H1 (cell line): ENCODE measurements around the gene ELOVL5. TPM values are rescaled to one million over a fixed set of nuclear protein-coding genes. Genes with fewer than 3 reads are reported as not detected.

Experiments used
- CTCF ChIA-PET: fragments of 300-600 bp; sonication (Branson Sonifier 250); formaldehyde crosslinking; loops from one replicate; lab custom pipeline; 2021; ENCODE audit not compliant: partially characterized antibody; lab: Charles Lee
- POLR2A ChIA-PET: fragments of 300-600 bp; sonication (Branson Sonifier 250); formaldehyde crosslinking; loops from one replicate; lab custom pipeline; 2021; ENCODE audit warnings: inconsistent platforms; ENCODE audit not compliant: partially characterized antibody; lab: Charles Lee
- DNase-seq, 2 experiments: peaks; one replicate each; pipeline versions ENCODE4 v3.0.0 to v3.0.0-alpha.2; 2010 to 2022; ENCODE audit warnings: low spot score in 2 of 2, low read depth in 1 of 2, mixed read lengths in 1 of 2
- FAIRE-seq: peaks from 2 replicates; lab custom pipeline; 2011; peaks lifted over from hg19 to GRCh38; lab: Jason Lieb, UNC
- H2AFZ ChIP-seq: 2 replicates; pipeline ENCODE4 v1.8.1; 2012; ENCODE audit warnings: low read length, inconsistent platforms
- H2AK5ac ChIP-seq: 2 replicates; pipeline ENCODE4 v1.6.1; 2013; ENCODE audit warnings: low read depth, low read length
- H2BK120ac ChIP-seq: replicated peaks from 2 replicates; pipeline ENCODE3; 2013; ENCODE audit warnings: low read depth, low read length, inconsistent platforms
- H2BK12ac ChIP-seq: 2 replicates; pipeline ENCODE4 v1.6.1; 2013; ENCODE audit warnings: low read depth, low read length
- H2BK15ac ChIP-seq: 2 replicates; pipeline ENCODE4 v1.6.1; 2013; ENCODE audit warnings: low read length
- H2BK20ac ChIP-seq: 2 replicates; pipeline ENCODE4 v1.6.1; 2013; ENCODE audit warnings: low read length
- H2BK5ac ChIP-seq: 2 replicates; pipeline ENCODE4 v1.6.1; 2013; ENCODE audit warnings: low read depth, low read length
- H3K14ac ChIP-seq: 2 replicates; pipeline ENCODE4 v1.6.1; 2013; ENCODE audit warnings: inconsistent platforms; ENCODE audit not compliant: insufficient read length
- H3K18ac ChIP-seq: 2 replicates; pipeline ENCODE4 v1.6.1; 2013; ENCODE audit warnings: low read length; ENCODE audit errors: extremely low read depth
- H3K23ac ChIP-seq: 2 replicates; pipeline ENCODE4 v1.6.1; 2013; ENCODE audit warnings: inconsistent platforms; ENCODE audit not compliant: insufficient read length
- H3K23me2 ChIP-seq: 2 replicates; pipeline ENCODE4 v1.6.1; 2013; ENCODE audit warnings: low read depth, low read length
- H3K27ac ChIP-seq: 2 replicates; pipeline ENCODE4 v1.6.1; 2011; ENCODE audit warnings: low read depth, low read length, inconsistent platforms
- H3K27me3 ChIP-seq, 4 experiments: replicated peaks in 1 of 4; 1 replicate in 1 of 4; 2 replicates in 3 of 4; pipeline versions ENCODE4 v1.6.1 to v1.8.1; 2011 to 2013; ENCODE audit warnings: low read length in 3 of 4, mild to moderate bottlenecking in 3 of 4, inconsistent platforms in 2 of 4, mixed read lengths in 2 of 4, moderate library complexity in 1 of 4; ENCODE audit not compliant: control insufficient read depth in 3 of 4, insufficient read depth in 3 of 4; ENCODE audit errors: extremely low read depth in 1 of 4
- H3K36me3 ChIP-seq, 4 experiments: 2 replicates each; pipeline versions ENCODE4 v1.6.1 to v1.8.1; 2011 to 2013; ENCODE audit warnings: mild to moderate bottlenecking in 4 of 4, low read length in 3 of 4, moderate library complexity in 2 of 4, control low read depth in 1 of 4, inconsistent platforms in 1 of 4; ENCODE audit not compliant: insufficient read depth in 4 of 4, control insufficient read depth in 2 of 4
- H3K4ac ChIP-seq: replicated peaks from 2 replicates; pipeline ENCODE3; 2013; ENCODE audit warnings: low read length, low read depth, mixed read lengths, inconsistent platforms; ENCODE audit not compliant: insufficient read length
- H3K4me1 ChIP-seq, 4 experiments: replicated peaks in 1 of 4; 1 replicate in 1 of 4; 2 replicates in 3 of 4; pipeline versions ENCODE4 v1.6.1 to v1.8.1; 2011 to 2013; ENCODE audit warnings: low read length in 3 of 4, inconsistent platforms in 2 of 4, mixed read lengths in 1 of 4; ENCODE audit not compliant: insufficient read depth in 4 of 4, control insufficient read depth in 3 of 4
- H3K4me2 ChIP-seq, 2 experiments: 2 replicates each; pipeline versions ENCODE4 v1.6.1 to v1.8.1; 2011 to 2013; ENCODE audit warnings: low read depth in 2 of 2, low read length in 2 of 2, control low read depth in 1 of 2, inconsistent platforms in 1 of 2, mild to moderate bottlenecking in 1 of 2; ENCODE audit not compliant: insufficient read depth in 1 of 2
- H3K4me3 ChIP-seq, 4 experiments: fragments of 200-600, 300-600 bp in 1 of 4; sonication (generic), shearing (Covaris generic), sonication (Bioruptor Twin) in 1 of 4; 2 replicates each; pipeline versions ENCODE4 v1.5.1 to v1.8.1; 2011 to 2016; ENCODE audit warnings: low read length in 4 of 4, low read depth in 3 of 4, control low read depth in 2 of 4, inconsistent platforms in 2 of 4, mild to moderate bottlenecking in 2 of 4, mixed read lengths in 1 of 4, moderate library complexity in 1 of 4; ENCODE audit not compliant: insufficient read depth in 2 of 4; ENCODE audit errors: extremely low read depth in 1 of 4
- H3K56ac ChIP-seq: replicated peaks from 2 replicates; pipeline ENCODE3; 2013; ENCODE audit warnings: low read depth, mild to moderate bottlenecking, mixed read lengths, low read length, inconsistent platforms; ENCODE audit not compliant: insufficient read length
- H3K79me1 ChIP-seq: 2 replicates; pipeline ENCODE4 v1.6.1; 2013; ENCODE audit warnings: low read depth, low read length, control low read depth
- H3K79me2 ChIP-seq, 2 experiments: 2 replicates each; pipeline versions ENCODE4 v1.6.1 to v1.8.1; 2012 to 2013; ENCODE audit warnings: low read length in 2 of 2, mild to moderate bottlenecking in 2 of 2, inconsistent platforms in 1 of 2; ENCODE audit not compliant: insufficient read depth in 2 of 2, control insufficient read depth in 1 of 2
- H3K9ac ChIP-seq, 4 experiments: replicated peaks in 1 of 4; 1 replicate in 1 of 4; 2 replicates in 3 of 4; pipeline versions ENCODE4 v1.6.1 to v1.8.1; 2011 to 2013; ENCODE audit warnings: low read depth in 3 of 4, low read length in 3 of 4, control low read depth in 2 of 4, mild to moderate bottlenecking in 2 of 4, moderate library complexity in 2 of 4, inconsistent platforms in 1 of 4; ENCODE audit errors: extremely low read depth in 1 of 4
- H3K9me3 ChIP-seq, 2 experiments: 2 replicates each; pipeline versions ENCODE4 v1.6.1 to v1.8.1; 2012 to 2013; ENCODE audit warnings: mild to moderate bottlenecking in 2 of 2, moderate library complexity in 2 of 2, control low read depth in 1 of 2, inconsistent platforms in 1 of 2, low read depth in 1 of 2, low read length in 1 of 2, mixed read lengths in 1 of 2; ENCODE audit not compliant: insufficient read depth in 2 of 2
- H4K20me1 ChIP-seq, 2 experiments: replicated peaks in 1 of 2; 2 replicates each; pipeline versions ENCODE3 to v1.8.1; 2011 to 2013; ENCODE audit warnings: inconsistent platforms in 2 of 2, low read length in 2 of 2, mild to moderate bottlenecking in 1 of 2; ENCODE audit not compliant: insufficient read depth in 2 of 2, control insufficient read depth in 1 of 2
- H4K5ac ChIP-seq: 2 replicates; pipeline ENCODE4 v1.6.1; 2013; ENCODE audit warnings: low read length, low read depth, mixed read lengths, inconsistent platforms; ENCODE audit not compliant: insufficient read length
- H4K8ac ChIP-seq: 2 replicates; pipeline ENCODE4 v1.8.0; 2013; ENCODE audit warnings: mild to moderate bottlenecking, moderate library complexity, low read length, inconsistent platforms; ENCODE audit not compliant: insufficient read depth; ENCODE audit errors: extremely low read depth
- H4K91ac ChIP-seq: replicated peaks from 2 replicates; pipeline ENCODE3; 2013; ENCODE audit warnings: low read length, mixed read lengths, inconsistent platforms; ENCODE audit not compliant: insufficient read length
- BACH1 ChIP-seq: IDR thresholded peaks from 2 replicates; pipeline ENCODE4 v1.6.1; 2012; ENCODE audit warnings: low read length, improper control_type of control experiment
- BCL11A ChIP-seq, 2 experiments: IDR thresholded peaks; one replicate each; pipeline ENCODE4 v1.6.1; 2011; ENCODE audit warnings: low read depth in 2 of 2, low read length in 2 of 2, mild to moderate bottlenecking in 2 of 2
- EZH2 ChIP-seq: fragments of 200-600 bp; sonication (generic); IDR thresholded peaks from 2 replicates; pipeline ENCODE4 v1.7.1; 2012; ENCODE audit warnings: low read depth, mild to moderate bottlenecking, moderate library complexity, low read length, inconsistent platforms; ENCODE audit not compliant: severe bottlenecking
- GABPA ChIP-seq: IDR thresholded peaks from 2 replicates; pipeline ENCODE4 v1.6.1; 2011; ENCODE audit warnings: mild to moderate bottlenecking, low read length, moderate library complexity, borderline replicate concordance; ENCODE audit not compliant: insufficient read depth
- JUN ChIP-seq: IDR thresholded peaks from 2 replicates; pipeline ENCODE4 v1.6.1; 2011; ENCODE audit warnings: low read depth, mild to moderate bottlenecking, improper control_type of control experiment, low read length
- KDM5A ChIP-seq: fragments of 200-600 bp; IDR thresholded peaks from 2 replicates; pipeline ENCODE4 v1.7.1; 2012; ENCODE audit warnings: mild to moderate bottlenecking, low read length, inconsistent platforms, mixed read lengths
- POLR2AphosphoS5 ChIP-seq: IDR thresholded peaks from 2 replicates; pipeline ENCODE4 v1.6.1; 2011; ENCODE audit warnings: low read depth, low read length
- POU5F1 ChIP-seq: IDR thresholded peaks from 2 replicates; pipeline ENCODE4 v1.6.1; 2011; ENCODE audit warnings: low read depth, mild to moderate bottlenecking, low read length, moderate library complexity
- RAD21 ChIP-seq, 2 experiments: IDR thresholded peaks in 1 of 2; conservative IDR thresholded peaks in 1 of 2; 2 replicates each; pipeline ENCODE4 v1.6.1; 2011; ENCODE audit warnings: low read depth in 2 of 2, low read length in 2 of 2, improper control_type of control experiment in 1 of 2, inconsistent platforms in 1 of 2, mild to moderate bottlenecking in 1 of 2, moderate library complexity in 1 of 2
- SIX5 ChIP-seq: IDR thresholded peaks from 2 replicates; pipeline ENCODE4 v1.6.1; 2011; ENCODE audit warnings: mild to moderate bottlenecking, low read depth, low read length
- SUZ12 ChIP-seq: fragments of 200-600 bp; sonication (generic); IDR thresholded peaks from 2 replicates; pipeline ENCODE4 v1.6.1; 2012; ENCODE audit warnings: mild to moderate bottlenecking, inconsistent platforms, low read length, moderate library complexity, mixed read lengths
- ZNF274 ChIP-seq: IDR thresholded peaks from 2 replicates; pipeline ENCODE4 v1.7.0; 2012; ENCODE audit warnings: low read length, borderline replicate concordance; ENCODE audit errors: extremely low read depth
- WGBS, 2 experiments: shearing (Covaris generic) in 1 of 2; methylation state at CpG; one replicate each; pipeline versions ENCODE4 v1.1.6 to v1.1.7; 2013 to 2015; ENCODE audit warnings: low lambda C conversion rate in 2 of 2, mixed read lengths in 2 of 2, inconsistent platforms in 1 of 2, low coverage in 1 of 2, missing lambda C conversion rate in 1 of 2; ENCODE audit not compliant: insufficient replicate concordance in 2 of 2, insufficient coverage in 1 of 2, insufficient read length in 1 of 2; ENCODE audit errors: extremely low coverage in 1 of 2, missing lambda C conversion rate in 1 of 2; 5-methylcytosine and 5-hydroxymethylcytosine counted together
- polyA plus RNA-seq, 7 experiments: library from polyadenylated mRNA; depleted of rRNA in 3 of 7; stranded (reverse) in 5 of 7; unstranded in 2 of 7; fragments of >200 nt in 5 of 7; fragments of 200-250 nt in 2 of 7; gene quantifications; 1 replicate in 5 of 7; 2 replicates in 1 of 7; 4 replicates in 1 of 7; pipeline versions ENCODE4 v1.2.1 to v1.2.3, GENCODE V29; 2011 to 2013; ENCODE audit warnings: missing spikeins in 2 of 7, mixed read lengths in 2 of 7
- total RNA-seq: library from RNA; stranded (reverse); fragmentation: NEBNext Ultra II Directional; extraction: Animal tissue kit (Norgen Biotek cat#: 25700); gene quantifications from 2 replicates; pipeline ENCODE4 v1.2.1, GENCODE V29; 2021
- TF ChIP-seq, protein P1 (sequence below): IDR thresholded peaks from 2 replicates; pipeline ENCODE4 v1.6.1; 2012; ENCODE audit warnings: inconsistent platforms
- TF ChIP-seq, protein P2 (sequence below): IDR thresholded peaks from 2 replicates; pipeline ENCODE4 v1.6.1; 2011; ENCODE audit warnings: low read length, improper control_type of control experiment

The ELOVL5 gene
- total and polyA plus RNA-seq, 2 of the 8 experiments (the other 6 are each of a cell fraction or from before 2014, with no cell fraction given): 113 to 156 TPM

DNA sequence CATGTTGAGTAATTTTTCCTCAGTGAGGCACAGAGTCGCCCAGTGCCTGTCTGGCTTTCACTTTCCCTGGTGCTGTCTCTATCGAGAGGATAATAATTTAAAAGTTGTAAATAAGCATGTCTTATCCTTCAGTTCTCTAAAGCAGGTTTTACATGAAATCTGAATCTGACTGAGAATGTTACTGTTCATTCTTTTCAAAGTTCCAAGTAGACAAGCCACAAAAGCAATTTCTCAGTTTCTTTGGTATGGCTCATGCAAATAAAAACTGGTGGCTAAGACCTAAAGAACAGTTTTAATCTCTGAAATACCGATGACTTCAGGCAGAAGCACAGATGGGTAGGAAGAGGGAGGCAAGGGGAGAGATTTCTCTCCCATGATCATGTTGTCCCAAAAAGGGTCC is 112.5 kb downstream of the ELOVL5 start:
- no peak overlapping the region for H2AK5ac ChIP-seq
- no peaks in the 10 kb centered on the region for H3K23me2 ChIP-seq
- no peak overlapping the region for H3K4me3 ChIP-seq
- H3K4me2 ChIP-seq: no peak overlapping the region
- CTCF ChIA-PET: no interaction called here
- no peak overlapping the region for H3K27ac ChIP-seq
- H2BK15ac ChIP-seq: no peak overlapping the region
- no peaks in the 10 kb centered on the region for H3K79me1 ChIP-seq
- H2AFZ ChIP-seq: no peak overlapping the region
- no peak for DNase-seq
- no peak overlapping the region for H4K8ac ChIP-seq
- H4K91ac ChIP-seq: no peak overlapping the region
- no peak overlapping the region for H2BK20ac ChIP-seq
- no peak overlapping the region for H2BK5ac ChIP-seq
- H3K36me3 ChIP-seq: no peaks in the 10 kb centered on the region
- no peak overlapping the region for H3K9ac ChIP-seq
- H3K18ac ChIP-seq: no peak overlapping the region
- H3K4ac ChIP-seq: no peak overlapping the region
- H3K14ac ChIP-seq: no peak overlapping the region
- no peak overlapping the region for H3K56ac ChIP-seq
- no peaks in the 10 kb centered on the region for H4K20me1 ChIP-seq
- H3K79me2 ChIP-seq: no peaks in the 10 kb centered on the region
- no peak for FAIRE-seq
- H4K5ac ChIP-seq: no peak overlapping the region
- H2BK120ac ChIP-seq: no peak overlapping the region
- WGBS, 2 experiments: 85% methylated on average over 3 of the region's 3 CpGs; no CpG with 5 or more reads in 1 of the 2 experiments
- H2BK12ac ChIP-seq: no peak overlapping the region
- no peaks in the 10 kb centered on the region for H3K9me3 ChIP-seq
- POLR2A ChIA-PET: no interaction called here
- H3K4me1 ChIP-seq: no peaks in the 10 kb centered on the region
- no peaks in the 10 kb centered on the region for H3K27me3 ChIP-seq
- H3K23ac ChIP-seq: no peak overlapping the region
- TF ChIP-seq POU5F1 (no peak), JUN (no peak), RAD21 (IDR thresholded peaks at IDR 0.05 in 1 of 2, conservative IDR thresholded peaks at IDR 0.05 in 1 of 2; ENCODE audit: low read depth in 2 of 2, low read length in 2 of 2) (no peak), GABPA (no peak), SIX5 (no peak), ZNF274 (no peak), EZH2 (no peak), BACH1 (no peak), SUZ12 (no peak), KDM5A (no peak), BCL11A (IDR thresholded peaks at IDR 0.05; ENCODE audit: low read depth in 2 of 2, low read length in 2 of 2) (no peak), POLR2AphosphoS5 (no peak)
- TF ChIP-seq, protein P1, sequence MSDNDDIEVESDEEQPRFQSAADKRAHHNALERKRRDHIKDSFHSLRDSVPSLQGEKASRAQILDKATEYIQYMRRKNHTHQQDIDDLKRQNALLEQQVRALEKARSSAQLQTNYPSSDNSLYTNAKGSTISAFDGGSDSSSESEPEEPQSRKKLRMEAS: no peak
- TF ChIP-seq, protein P2, sequence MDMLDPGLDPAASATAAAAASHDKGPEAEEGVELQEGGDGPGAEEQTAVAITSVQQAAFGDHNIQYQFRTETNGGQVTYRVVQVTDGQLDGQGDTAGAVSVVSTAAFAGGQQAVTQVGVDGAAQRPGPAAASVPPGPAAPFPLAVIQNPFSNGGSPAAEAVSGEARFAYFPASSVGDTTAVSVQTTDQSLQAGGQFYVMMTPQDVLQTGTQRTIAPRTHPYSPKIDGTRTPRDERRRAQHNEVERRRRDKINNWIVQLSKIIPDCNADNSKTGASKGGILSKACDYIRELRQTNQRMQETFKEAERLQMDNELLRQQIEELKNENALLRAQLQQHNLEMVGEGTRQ: no peak
